ENCODE results near the gene VRK1.

The VRK1 gene

GRCh38 chr14:96922986-96923385 is 125.8 kb downstream of the VRK1 start:
- no peaks in the 10 kb centered on the region for H3K9me2 ChIP-seq (replicated peaks; ENCODE audit: insufficient read depth, low read length)
- H3K79me2 ChIP-seq (ENCODE audit: low read length) = no peaks in the 10 kb centered on the region
- H2AFZ ChIP-seq (ENCODE audit: low read length) = no peak overlapping the region
- no peaks in the 10 kb centered on the region for H3K9me3 ChIP-seq (replicated peaks; ENCODE audit: insufficient read depth, low read length)
- no peak overlapping the region for H3K9ac ChIP-seq (ENCODE audit: low read length)
- TF ChIP-seq, protein P1, sequence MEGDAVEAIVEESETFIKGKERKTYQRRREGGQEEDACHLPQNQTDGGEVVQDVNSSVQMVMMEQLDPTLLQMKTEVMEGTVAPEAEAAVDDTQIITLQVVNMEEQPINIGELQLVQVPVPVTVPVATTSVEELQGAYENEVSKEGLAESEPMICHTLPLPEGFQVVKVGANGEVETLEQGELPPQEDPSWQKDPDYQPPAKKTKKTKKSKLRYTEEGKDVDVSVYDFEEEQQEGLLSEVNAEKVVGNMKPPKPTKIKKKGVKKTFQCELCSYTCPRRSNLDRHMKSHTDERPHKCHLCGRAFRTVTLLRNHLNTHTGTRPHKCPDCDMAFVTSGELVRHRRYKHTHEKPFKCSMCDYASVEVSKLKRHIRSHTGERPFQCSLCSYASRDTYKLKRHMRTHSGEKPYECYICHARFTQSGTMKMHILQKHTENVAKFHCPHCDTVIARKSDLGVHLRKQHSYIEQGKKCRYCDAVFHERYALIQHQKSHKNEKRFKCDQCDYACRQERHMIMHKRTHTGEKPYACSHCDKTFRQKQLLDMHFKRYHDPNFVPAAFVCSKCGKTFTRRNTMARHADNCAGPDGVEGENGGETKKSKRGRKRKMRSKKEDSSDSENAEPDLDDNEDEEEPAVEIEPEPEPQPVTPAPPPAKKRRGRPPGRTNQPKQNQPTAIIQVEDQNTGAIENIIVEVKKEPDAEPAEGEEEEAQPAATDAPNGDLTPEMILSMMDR (IDR thresholded peaks at IDR 0.05; ENCODE audit: low read length) = no peak
- TF ChIP-seq EZH2 (optimal IDR thresholded peaks at IDR 0.05; ENCODE audit: low read depth, low read length) = no peak
- no peak for TF ChIP-seq EZH2phosphoT487 (IDR thresholded peaks at IDR 0.05; ENCODE audit: low read length)
- H3K27ac ChIP-seq (ENCODE audit: low read length) = no peak overlapping the region
- no peaks in the 10 kb centered on the region for H3K4me1 ChIP-seq (ENCODE audit: low read length)
- no peaks in the 10 kb centered on the region for H3F3A ChIP-seq (ENCODE audit: insufficient read depth, low read length)
- no peak overlapping the region for H3K4me3 ChIP-seq (ENCODE audit: low read length)
- no peak overlapping the region for H3K4me2 ChIP-seq (ENCODE audit: low read depth, low read length)
- H3K36me3 ChIP-seq (replicated peaks; ENCODE audit: insufficient read depth, low read length) = no peaks in the 10 kb centered on the region
- H3K27me3 ChIP-seq (replicated peaks; ENCODE audit: insufficient read depth, low read length) = no peaks in the 10 kb centered on the region
- DNase-seq = no peak
- H4K20me1 ChIP-seq (ENCODE audit: insufficient read depth, low read length) = no peaks in the 10 kb centered on the region

GRCh38 chr14:96925422-96925821 is 128.2 kb downstream of the VRK1 start:
- Histone ChIP-seq H3K27ac (ENCODE audit: low read length) (no peak overlapping the region), H3K9me3 (replicated peaks; ENCODE audit: insufficient read depth, low read length) (no peaks in the 10 kb centered on the region), H3K36me3 (replicated peaks; ENCODE audit: insufficient read depth, low read length) (no peaks in the 10 kb centered on the region)

DNA sequence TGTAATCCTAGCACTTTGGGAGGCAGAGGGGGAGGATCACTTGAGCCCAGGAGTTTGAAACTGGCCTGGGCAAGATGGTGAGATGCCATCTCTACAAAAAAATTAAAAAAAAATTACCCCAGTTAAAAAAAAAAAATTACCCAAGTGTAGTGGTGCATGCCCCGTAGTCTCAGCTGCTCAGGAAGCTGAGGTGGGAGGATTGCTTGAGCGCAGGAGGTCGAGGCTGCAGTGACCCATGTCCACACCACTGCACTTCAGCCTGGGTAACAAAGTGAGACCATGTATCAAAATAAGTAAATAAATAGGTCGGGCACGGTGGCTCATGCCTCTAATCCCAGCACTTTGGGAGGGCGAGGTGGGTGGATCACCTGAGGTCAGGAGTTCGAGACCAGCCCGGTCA is 128.8 kb downstream of the VRK1 start:
- Histone ChIP-seq H3K9me3 (replicated peaks; ENCODE audit: insufficient read depth, low read length) (no peaks in the 10 kb centered on the region), H3F3A (ENCODE audit: insufficient read depth, low read length) (no peaks in the 10 kb centered on the region), H3K4me2 (ENCODE audit: low read depth, low read length) (no peak overlapping the region), H2AFZ (ENCODE audit: low read length) (no peak overlapping the region), H3K79me2 (ENCODE audit: low read length) (no peaks in the 10 kb centered on the region), H3K4me3 (ENCODE audit: low read length) (no peak overlapping the region), H3K27ac (ENCODE audit: low read length) (no peak overlapping the region), H3K4me1 (ENCODE audit: low read length) (no peaks in the 10 kb centered on the region), H3K9me2 (replicated peaks; ENCODE audit: insufficient read depth, low read length) (no peaks in the 10 kb centered on the region), H3K9ac (ENCODE audit: low read length) (no peak overlapping the region), H3K36me3 (replicated peaks; ENCODE audit: insufficient read depth, low read length) (no peaks in the 10 kb centered on the region), H4K20me1 (ENCODE audit: insufficient read depth, low read length) (no peaks in the 10 kb centered on the region), H3K27me3 (replicated peaks; ENCODE audit: insufficient read depth, low read length) (no peaks in the 10 kb centered on the region)
- TF ChIP-seq EZH2 (optimal IDR thresholded peaks at IDR 0.05; ENCODE audit: low read depth, low read length) (no peak), EZH2phosphoT487 (IDR thresholded peaks at IDR 0.05; ENCODE audit: low read length) (no peak)
- TF ChIP-seq, protein P1 (IDR thresholded peaks at IDR 0.05; ENCODE audit: low read length) = no peak
- DNase-seq = no peak

More at GRCh38 chr14:96925422-96925821, 128.2 kb downstream of the VRK1 start:
- no peak for DNase-seq
- H4K20me1 ChIP-seq (ENCODE audit: insufficient read depth, low read length) = no peaks in the 10 kb centered on the region
- no peaks in the 10 kb centered on the region for H3K27me3 ChIP-seq (replicated peaks; ENCODE audit: insufficient read depth, low read length)
- no peak overlapping the region for H2AFZ ChIP-seq (ENCODE audit: low read length)
- no peak overlapping the region for H3K9ac ChIP-seq (ENCODE audit: low read length)
- no peak overlapping the region for H3K4me3 ChIP-seq (ENCODE audit: low read length)
- no peaks in the 10 kb centered on the region for H3K79me2 ChIP-seq (ENCODE audit: low read length)
- H3K4me2 ChIP-seq (ENCODE audit: low read depth, low read length) = no peak overlapping the region
- H3K9me2 ChIP-seq (replicated peaks; ENCODE audit: insufficient read depth, low read length) = no peaks in the 10 kb centered on the region
- TF ChIP-seq EZH2 (optimal IDR thresholded peaks at IDR 0.05; ENCODE audit: low read depth, low read length) (no peak), EZH2phosphoT487 (IDR thresholded peaks at IDR 0.05; ENCODE audit: low read length) (no peak)
- TF ChIP-seq, protein P1 (IDR thresholded peaks at IDR 0.05; ENCODE audit: low read length) = no peak
- H3K4me1 ChIP-seq (ENCODE audit: low read length) = no peaks in the 10 kb centered on the region
- no peaks in the 10 kb centered on the region for H3F3A ChIP-seq (ENCODE audit: insufficient read depth, low read length)
